ENCODE measurements around the gene CDH5.
A peak's percentile ranks its signal among the peaks of the same experiment; 100 is the strongest.

The CDH5 gene

GRCh38 chr16:66364117-66364958 lies 2.2 kb upstream of the CDH5 start:
- Histone ChIP-seq H3K36me3 (ENCODE audit: low read depth) (no peaks in the 10 kb centered on the region), H3K27ac (ENCODE audit: poor library complexity, severe bottlenecking) (no peak overlapping the region), H3K4me3 (ENCODE audit: severe bottlenecking) (no peak overlapping the region), H3K27me3 (ENCODE audit: insufficient read depth, poor library complexity, severe bottlenecking) (no peaks in the 10 kb centered on the region), H3K9me3 (ENCODE audit: severe bottlenecking) (no peaks in the 10 kb centered on the region), H3K4me1 (ENCODE audit: insufficient read depth, poor library complexity, severe bottlenecking) (peaks cover 19% of the 10 kb centered on the region)
- no peak for ATAC-seq (ENCODE audit: low read depth)
- DNase-seq (ENCODE audit: low spot score): no peak
- TF ChIP-seq CTCF (IDR thresholded peaks at IDR 0.05; ENCODE audit: poor library complexity, severe bottlenecking): no peak

- no peak for TF ChIP-seq CTCF (IDR thresholded peaks at IDR 0.05; ENCODE audit: poor library complexity, severe bottlenecking)
- Histone ChIP-seq H3K27me3 (ENCODE audit: insufficient read depth, poor library complexity, severe bottlenecking) (no peaks in the 10 kb centered on the region), H3K9me3 (ENCODE audit: severe bottlenecking) (no peaks in the 10 kb centered on the region), H3K27ac (ENCODE audit: poor library complexity, severe bottlenecking) (no peak overlapping the region), H3K4me3 (ENCODE audit: severe bottlenecking) (no peak overlapping the region), H3K36me3 (ENCODE audit: low read depth) (no peaks in the 10 kb centered on the region), H3K4me1 (ENCODE audit: insufficient read depth, poor library complexity, severe bottlenecking) (peaks cover 13% of the 10 kb centered on the region)
- ATAC-seq (ENCODE audit: low read depth) (0 out of 3 replicates have a peak, but pooled peaks have one; percentile 26), DNase-seq (ENCODE audit: low spot score) (no peak)
These were observed 1.6 kb upstream of the CDH5 start for GRCh38 chr16:66364959-66365306.

GRCh38 chr16:66365651-66366050 lies 840 bp upstream of the CDH5 start:
- Histone ChIP-seq H3K36me3 (ENCODE audit: low read depth) (no peaks in the 10 kb centered on the region), H3K4me1 (ENCODE audit: insufficient read depth, poor library complexity, severe bottlenecking) (peaks cover 12% of the 10 kb centered on the region), H3K27me3 (ENCODE audit: insufficient read depth, poor library complexity, severe bottlenecking) (no peaks in the 10 kb centered on the region), H3K9me3 (ENCODE audit: severe bottlenecking) (no peaks in the 10 kb centered on the region), H3K27ac (ENCODE audit: poor library complexity, severe bottlenecking) (no peak overlapping the region), H3K4me3 (ENCODE audit: severe bottlenecking) (no peak overlapping the region)
- ATAC-seq (ENCODE audit: low read depth) (no peak), DNase-seq (ENCODE audit: low spot score) (no peak)
- no peak for TF ChIP-seq CTCF (IDR thresholded peaks at IDR 0.05; ENCODE audit: poor library complexity, severe bottlenecking)

- no peak for ATAC-seq (ENCODE audit: low read depth)
- no peak overlapping the region for H3K4me3 ChIP-seq (ENCODE audit: severe bottlenecking)
- no peaks in the 10 kb centered on the region for H3K27me3 ChIP-seq (ENCODE audit: insufficient read depth, poor library complexity, severe bottlenecking)
- no peak for TF ChIP-seq CTCF (IDR thresholded peaks at IDR 0.05; ENCODE audit: poor library complexity, severe bottlenecking)
- H3K4me1 ChIP-seq (ENCODE audit: insufficient read depth, poor library complexity, severe bottlenecking): peaks cover 12% of the 10 kb centered on the region
- H3K9me3 ChIP-seq (ENCODE audit: severe bottlenecking): no peaks in the 10 kb centered on the region
- DNase-seq (ENCODE audit: low spot score): no peak
- no peaks in the 10 kb centered on the region for H3K36me3 ChIP-seq (ENCODE audit: low read depth)
- H3K27ac ChIP-seq (ENCODE audit: poor library complexity, severe bottlenecking): no peak overlapping the region
These were observed 1.7 kb downstream of the CDH5 start for GRCh38 chr16:66367968-66368891.
